K562 (cell line): ENCODE results near the gene STEAP3. TPM values are rescaled to one million over a fixed set of nuclear protein-coding genes. Genes with fewer than 3 reads are reported as not detected.

ENCODE experiments used
- ATAC-seq: fragments of 200-7000 bp; cut with Tn5 transposase; 3 replicates; pipeline ENCODE4 v1.9.1; 2020; ENCODE audit warnings: moderate library complexity
- BruUV-seq: library from RNA; stranded (reverse); fragments of 400-500 nt; replicated peaks from 2 replicates; lab custom pipeline; 2021; lab: Mats Ljungman, UMichigan
- CTCF ChIA-PET: fragments of 300-600 bp; formaldehyde crosslinking; extraction: SDS; loops from one replicate; lab custom pipeline; 2021; ENCODE audit warnings: low intra/inter-chr PET ratio; lab: Yijun Ruan, JAX
- POLR2A ChIA-PET: fragments of 300-600, 350-650 bp; sonication (Branson Sonifier 250); formaldehyde crosslinking; extraction: SDS; loops from one replicate; lab custom pipeline; 2021; ENCODE audit warnings: antibody characterized with exemption, inconsistent platforms; lab: Yijun Ruan, JAX
- DNase-seq, 4 experiments: peaks; one replicate each; pipeline versions ENCODE4 v3.0.0 to v3.0.0-alpha.2; 2011 to 2018; ENCODE audit warnings: low spot score in 3 of 4, mixed read lengths in 3 of 4; ENCODE audit errors: extremely low read depth in 1 of 4
- FAIRE-seq: peaks from 2 replicates; lab custom pipeline; 2011; peaks lifted over from hg19 to GRCh38; lab: Jason Lieb, UNC
- H2AFZ ChIP-seq: 2 replicates; pipeline ENCODE4 v1.6.0; 2011; ENCODE audit warnings: low read depth, low read length, control low read depth, inconsistent platforms
- H3K27ac ChIP-seq: fragments of 200-600 bp; 3 replicates; pipeline ENCODE4 v1.8.0; 2011; ENCODE audit warnings: low read depth, mild to moderate bottlenecking, control low read depth, inconsistent platforms, low read length, moderate library complexity, mixed read lengths; ENCODE audit errors: extremely low read depth
- H3K27me3 ChIP-seq, 2 experiments: fragments of 300-600 bp in 1 of 2; 2 replicates in 1 of 2; 3 replicates in 1 of 2; pipeline versions ENCODE4 v1.6.0 to v1.8.0; 2011; ENCODE audit warnings: inconsistent platforms in 2 of 2, low read length in 2 of 2, mild to moderate bottlenecking in 1 of 2, mixed read lengths in 1 of 2, moderate library complexity in 1 of 2; ENCODE audit not compliant: control insufficient read depth in 2 of 2, insufficient read depth in 2 of 2
- H3K36me3 ChIP-seq: fragments of 300-600 bp; 3 replicates; pipeline ENCODE4 v1.8.0; 2011; ENCODE audit warnings: mild to moderate bottlenecking, low read length, inconsistent platforms; ENCODE audit not compliant: control insufficient read depth, insufficient read depth
- H3K4me1 ChIP-seq, 2 experiments: fragments of 200-600 bp in 1 of 2; replicated peaks in 1 of 2; 2 replicates in 1 of 2; 3 replicates in 1 of 2; pipeline versions ENCODE4 v1.5.1 to v1.8.0; 2011; ENCODE audit warnings: inconsistent platforms in 2 of 2, low read length in 2 of 2, mild to moderate bottlenecking in 1 of 2, mixed read lengths in 1 of 2, moderate library complexity in 1 of 2; ENCODE audit not compliant: control insufficient read depth in 2 of 2, insufficient read depth in 2 of 2
- H3K4me2 ChIP-seq: 2 replicates; pipeline ENCODE4 v1.6.1; 2011; ENCODE audit warnings: low read length, control low read depth, inconsistent platforms, mixed read lengths; ENCODE audit not compliant: insufficient read depth
- H3K4me3 ChIP-seq: fragments of 200-600 bp; sonication (generic), shearing (Covaris generic); 2 replicates; pipeline ENCODE4 v1.5.1; 2016; ENCODE audit warnings: control low read depth, inconsistent platforms
- H3K79me2 ChIP-seq: fragments of 200-600 bp; 3 replicates; pipeline ENCODE4 v1.8.0; 2011; ENCODE audit warnings: low read length, inconsistent platforms; ENCODE audit not compliant: control insufficient read depth, insufficient read depth
- H3K9ac ChIP-seq, 2 experiments: 2 replicates each; pipeline versions ENCODE4 v1.6.0 to v1.6.1; 2011; ENCODE audit warnings: low read depth in 2 of 2, low read length in 2 of 2, control low read depth in 1 of 2, inconsistent platforms in 1 of 2, mild to moderate bottlenecking in 1 of 2, mixed read lengths in 1 of 2; ENCODE audit not compliant: insufficient read depth in 1 of 2
- H3K9me1 ChIP-seq: one replicate; pipeline ENCODE4 v1.6.0; 2011; ENCODE audit warnings: inconsistent platforms, mild to moderate bottlenecking, low read length, moderate library complexity; ENCODE audit not compliant: control insufficient read depth, insufficient read depth
- H3K9me3 ChIP-seq: replicated peaks from 2 replicates; pipeline ENCODE4 v1.5.1; 2011; ENCODE audit warnings: low read depth, low read length, inconsistent platforms; ENCODE audit not compliant: control insufficient read depth, insufficient read depth
- H4K20me1 ChIP-seq: replicated peaks from 2 replicates; pipeline ENCODE4 v1.6.1; 2011; ENCODE audit warnings: low read length, inconsistent platforms, mixed read lengths; ENCODE audit not compliant: control insufficient read depth, insufficient read depth
- BACH1 ChIP-seq: fragments of 200-800 bp; sonication (Bioruptor generic); IDR thresholded peaks from 2 replicates; pipeline ENCODE4 v1.6.1; 2016; ENCODE audit warnings: missing genetic modification characterization, missing compliant biosample characterization
- EP400 ChIP-seq: fragments of 450-650 bp; IDR thresholded peaks from 2 replicates; pipeline ENCODE4 v1.6.1; 2017; ENCODE audit warnings: antibody characterized with exemption, mild to moderate bottlenecking, moderate library complexity
- FIP1L1 ChIP-seq: fragments of 200-400 bp; formaldehyde crosslinking; IDR thresholded peaks from 2 replicates; pipeline ENCODE4 v1.6.1; 2018; ENCODE audit warnings: mild to moderate bottlenecking, low read depth, low read length; ENCODE audit not compliant: poor library complexity, severe bottlenecking
- GTF2A2 ChIP-seq: IDR thresholded peaks from 2 replicates; pipeline ENCODE4 v1.6.1; 2016; ENCODE audit warnings: mild to moderate bottlenecking, missing genetic modification characterization, missing compliant biosample characterization
- RAD21 ChIP-seq, 2 experiments: fragments of 250-450 bp in 1 of 2; fragments of 450-650 bp in 1 of 2; sonication (Bioruptor Pico) in 1 of 2; formaldehyde crosslinking in 1 of 2; IDR thresholded peaks in 1 of 2; conservative IDR thresholded peaks in 1 of 2; 2 replicates each; pipeline versions ENCODE4 v1.4.0 to v1.8.0; 2020 to 2022; ENCODE audit warnings: mild to moderate bottlenecking in 2 of 2, moderate library complexity in 1 of 2
- TARDBP ChIP-seq: fragments of 450-650 bp; IDR thresholded peaks from 2 replicates; pipeline ENCODE4 v1.6.1; 2016
- TBP ChIP-seq: optimal IDR thresholded peaks from 2 replicates; pipeline ENCODE3; 2011; ENCODE audit warnings: low read depth, low read length, improper control_type of control experiment
- ZNF507 ChIP-seq: conservative IDR thresholded peaks from 2 replicates; pipeline ENCODE4 v1.6.1; 2017; ENCODE audit warnings: missing genetic modification characterization, missing compliant biosample characterization
- WGBS: fragments of 100-300 bp; shearing (Covaris generic); methylation state at CpG from one replicate; pipeline ENCODE4 v1.1.6; 2016; ENCODE audit warnings: low coverage, mixed read lengths; ENCODE audit not compliant: insufficient coverage; ENCODE audit errors: missing lambda C conversion rate; 5-methylcytosine and 5-hydroxymethylcytosine counted together
- in situ Hi-C: fragments of 300-500 bp; cut with MboI; formaldehyde crosslinking; loops from 4 replicates; pipeline ENCODE4 v1.15.0; 2018; ENCODE audit warnings: inconsistent platforms, mixed read lengths
- intact Hi-C: fragments of 100-400 bp; cut with micrococcal nuclease; formaldehyde crosslinking; loops from 2 replicates; pipeline ENCODE4 v1.14.2; 2022
- polyA plus RNA-seq, 8 experiments: library from polyadenylated mRNA; depleted of rRNA in 4 of 8; stranded (reverse) in 5 of 8; unstranded in 3 of 8; fragments of >200 nt; fragmentation: Nextera tagmentation in 2 of 8; fragmentation: Illumina TruSeq in 1 of 8; extraction: Ambion mirVana in 2 of 8; extraction: Trizol in 1 of 8; gene quantifications; 2 replicates each; pipeline versions ENCODE4 v1.2.1 to v1.2.3, GENCODE V29; 2011 to 2014; ENCODE audit warnings: inconsistent platforms in 1 of 8, missing spikeins in 1 of 8
- total RNA-seq, 7 experiments: library from RNA; depleted of rRNA in 6 of 7; stranded (reverse); fragments of >200 nt in 6 of 7; fragmentation: Illumina TruSeq in 2 of 7; extraction: Trizol in 2 of 7; gene quantifications; 2 replicates each; pipeline versions ENCODE4 v1.2.1 to v1.2.3, GENCODE V29; 2011 to 2021; ENCODE audit warnings: low replicate concordance in 1 of 7
- TF ChIP-seq, protein P1 (sequence below): fragments of 450-650 bp; IDR thresholded peaks from 2 replicates; pipeline ENCODE4 v1.6.1; 2017; ENCODE audit warnings: antibody characterized with exemption
- TF ChIP-seq, protein P2 (sequence below): sonication (generic); formaldehyde crosslinking; IDR thresholded peaks from 2 replicates; pipeline ENCODE4 v1.8.0; 2022; ENCODE audit warnings: mild to moderate bottlenecking, low read depth, missing genetic modification reagents
- TF ChIP-seq, protein P3 (sequence below), 2 experiments: IDR thresholded peaks in 1 of 2; conservative IDR thresholded peaks in 1 of 2; 2 replicates each; pipeline ENCODE4 v1.6.1; 2016; ENCODE audit warnings: low read depth in 2 of 2, mild to moderate bottlenecking in 1 of 2, missing compliant biosample characterization in 1 of 2, missing genetic modification characterization in 1 of 2, moderate library complexity in 1 of 2

STEAP3 gene
- total and polyA plus RNA-seq, 9 of the 15 experiments (the other 6 are each of a cell fraction or from before 2014, with no cell fraction given), result 1.8 to 31.6 (median 9.0) TPM

DNA sequence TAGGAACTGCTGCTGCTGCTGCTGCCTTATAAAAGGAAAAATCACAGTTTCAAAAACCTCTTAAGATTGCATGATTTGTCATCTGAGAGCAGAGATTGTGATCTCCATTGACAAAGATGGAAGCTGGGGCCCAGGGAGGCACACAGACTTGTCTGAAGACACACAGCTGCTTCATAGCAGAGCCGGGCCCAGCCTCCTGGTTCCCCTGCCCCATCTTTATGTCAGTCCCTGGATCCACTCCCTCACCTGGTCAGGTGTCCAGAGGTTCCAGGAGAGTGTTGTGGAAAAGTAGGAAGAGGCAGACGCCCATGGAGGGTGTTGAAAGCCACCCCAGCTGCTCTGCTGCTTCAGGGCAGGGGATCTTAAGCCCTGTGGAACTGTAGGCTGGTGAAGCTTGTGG is 20.0 kb downstream of the STEAP3 start:
- H3K9ac ChIP-seq, result no peak overlapping the region
- ChIA-PET POLR2A (interaction anchor here (0.5 to 0.6 kb wide), 2 partner anchors 255 to 1052 kb away, joined by 3 read pairs; no protein-coding TSS in a partner anchor), CTCF (no interaction called here)
- H3K27ac ChIP-seq, result no peak overlapping the region
- BruUV-seq, result no TSS peak
- DNase-seq, result no peak
- peaks cover 4% of the 10 kb centered on the region for H3K9me1 ChIP-seq
- intact Hi-C loops (no loop called here), in situ Hi-C loops (no loop called here)
- H3K9me3 ChIP-seq, result no peaks in the 10 kb centered on the region
- no peak for ATAC-seq
- H3K79me2 ChIP-seq, result no peaks in the 10 kb centered on the region
- FAIRE-seq, result no peak
- H3K27me3 ChIP-seq, result no peaks in the 10 kb centered on the region
- peaks cover 40% of the 10 kb centered on the region; the same call in 2 of the 3 replicates for H3K36me3 ChIP-seq
- peaks cover 9 to 19% of the 10 kb centered on the region in 2 experiments for H3K4me1 ChIP-seq
- H3K4me3 ChIP-seq, result no peak overlapping the region
- no peak overlapping the region for H3K4me2 ChIP-seq
- TF ChIP-seq TARDBP (no peak), BACH1 (tag) (no peak), RAD21 (CRISPR knock-in tag; conservative IDR thresholded peaks at IDR 0.05 in 1 of 2, IDR thresholded peaks at IDR 0.05 in 1 of 2) (no peak), TBP (no peak), EP400 (no peak), FIP1L1 (no peak), GTF2A2 (tag) (no peak), ZNF507 (tag) (no peak)
- TF ChIP-seq, protein P1, sequence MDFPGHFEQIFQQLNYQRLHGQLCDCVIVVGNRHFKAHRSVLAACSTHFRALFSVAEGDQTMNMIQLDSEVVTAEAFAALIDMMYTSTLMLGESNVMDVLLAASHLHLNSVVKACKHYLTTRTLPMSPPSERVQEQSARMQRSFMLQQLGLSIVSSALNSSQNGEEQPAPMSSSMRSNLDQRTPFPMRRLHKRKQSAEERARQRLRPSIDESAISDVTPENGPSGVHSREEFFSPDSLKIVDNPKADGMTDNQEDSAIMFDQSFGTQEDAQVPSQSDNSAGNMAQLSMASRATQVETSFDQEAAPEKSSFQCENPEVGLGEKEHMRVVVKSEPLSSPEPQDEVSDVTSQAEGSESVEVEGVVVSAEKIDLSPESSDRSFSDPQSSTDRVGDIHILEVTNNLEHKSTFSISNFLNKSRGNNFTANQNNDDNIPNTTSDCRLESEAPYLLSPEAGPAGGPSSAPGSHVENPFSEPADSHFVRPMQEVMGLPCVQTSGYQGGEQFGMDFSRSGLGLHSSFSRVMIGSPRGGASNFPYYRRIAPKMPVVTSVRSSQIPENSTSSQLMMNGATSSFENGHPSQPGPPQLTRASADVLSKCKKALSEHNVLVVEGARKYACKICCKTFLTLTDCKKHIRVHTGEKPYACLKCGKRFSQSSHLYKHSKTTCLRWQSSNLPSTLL, result no peak
- TF ChIP-seq, protein P2, sequence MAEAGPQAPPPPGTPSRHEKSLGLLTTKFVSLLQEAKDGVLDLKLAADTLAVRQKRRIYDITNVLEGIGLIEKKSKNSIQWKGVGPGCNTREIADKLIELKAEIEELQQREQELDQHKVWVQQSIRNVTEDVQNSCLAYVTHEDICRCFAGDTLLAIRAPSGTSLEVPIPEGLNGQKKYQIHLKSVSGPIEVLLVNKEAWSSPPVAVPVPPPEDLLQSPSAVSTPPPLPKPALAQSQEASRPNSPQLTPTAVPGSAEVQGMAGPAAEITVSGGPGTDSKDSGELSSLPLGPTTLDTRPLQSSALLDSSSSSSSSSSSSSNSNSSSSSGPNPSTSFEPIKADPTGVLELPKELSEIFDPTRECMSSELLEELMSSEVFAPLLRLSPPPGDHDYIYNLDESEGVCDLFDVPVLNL (CRISPR knock-in tag), result no peak
- TF ChIP-seq, protein P3, sequence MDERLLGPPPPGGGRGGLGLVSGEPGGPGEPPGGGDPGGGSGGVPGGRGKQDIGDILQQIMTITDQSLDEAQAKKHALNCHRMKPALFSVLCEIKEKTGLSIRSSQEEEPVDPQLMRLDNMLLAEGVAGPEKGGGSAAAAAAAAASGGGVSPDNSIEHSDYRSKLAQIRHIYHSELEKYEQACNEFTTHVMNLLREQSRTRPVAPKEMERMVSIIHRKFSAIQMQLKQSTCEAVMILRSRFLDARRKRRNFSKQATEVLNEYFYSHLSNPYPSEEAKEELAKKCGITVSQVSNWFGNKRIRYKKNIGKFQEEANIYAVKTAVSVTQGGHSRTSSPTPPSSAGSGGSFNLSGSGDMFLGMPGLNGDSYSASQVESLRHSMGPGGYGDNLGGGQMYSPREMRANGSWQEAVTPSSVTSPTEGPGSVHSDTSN (CRISPR knock-in tag; IDR thresholded peaks at IDR 0.05; ENCODE audit: low read depth), result no peak
- TF ChIP-seq, protein P3 (tag; conservative IDR thresholded peaks at IDR 0.05; ENCODE audit: low read depth), result no peak
- no peaks in the 10 kb centered on the region; the same call in 1 of the 2 replicates for H4K20me1 ChIP-seq
- 25% methylated on average over 2 of the region's 2 CpGs for WGBS
- no peak overlapping the region for H2AFZ ChIP-seq
